AG09309 (cell line): ENCODE data around the gene TEAD2.

Experiments
- DNase-seq: peaks from one replicate; pipeline ENCODE4 v3.0.0-alpha.2; 2010; ENCODE audit warnings: low read depth
- H3K4me3 ChIP-seq: 2 replicates; pipeline ENCODE4 v1.5.1; 2011; ENCODE audit warnings: mild to moderate bottlenecking, low read depth, low read length, moderate library complexity; ENCODE audit not compliant: control insufficient read depth
- CTCF ChIP-seq: IDR thresholded peaks from 2 replicates; pipeline ENCODE4 v1.5.1; 2011; ENCODE audit warnings: mild to moderate bottlenecking, low read depth, low read length, inconsistent platforms; ENCODE audit not compliant: insufficient read depth, control insufficient read depth; ENCODE audit errors: missing control alignments

Gene TEAD2

GRCh38 chr19:49368711-49369358 lies 6.6 kb upstream of the TEAD2 start:
- H3K4me3 ChIP-seq: no peak overlapping the region
- DNase-seq: no peak
- TF ChIP-seq CTCF: no peak

- TF ChIP-seq CTCF: no peak
- no peak overlapping the region for H3K4me3 ChIP-seq
- no peak for DNase-seq
These were observed 3.9 kb upstream of the TEAD2 start for GRCh38 chr19:49366110-49366509.

- no peak for TF ChIP-seq CTCF
- H3K4me3 ChIP-seq: peak overlapping the region; percentile 71; the same call in 1 of the 2 replicates
- no peak for DNase-seq
These were observed 2.0 kb upstream of the TEAD2 start for GRCh38 chr19:49364083-49364737.

DNA sequence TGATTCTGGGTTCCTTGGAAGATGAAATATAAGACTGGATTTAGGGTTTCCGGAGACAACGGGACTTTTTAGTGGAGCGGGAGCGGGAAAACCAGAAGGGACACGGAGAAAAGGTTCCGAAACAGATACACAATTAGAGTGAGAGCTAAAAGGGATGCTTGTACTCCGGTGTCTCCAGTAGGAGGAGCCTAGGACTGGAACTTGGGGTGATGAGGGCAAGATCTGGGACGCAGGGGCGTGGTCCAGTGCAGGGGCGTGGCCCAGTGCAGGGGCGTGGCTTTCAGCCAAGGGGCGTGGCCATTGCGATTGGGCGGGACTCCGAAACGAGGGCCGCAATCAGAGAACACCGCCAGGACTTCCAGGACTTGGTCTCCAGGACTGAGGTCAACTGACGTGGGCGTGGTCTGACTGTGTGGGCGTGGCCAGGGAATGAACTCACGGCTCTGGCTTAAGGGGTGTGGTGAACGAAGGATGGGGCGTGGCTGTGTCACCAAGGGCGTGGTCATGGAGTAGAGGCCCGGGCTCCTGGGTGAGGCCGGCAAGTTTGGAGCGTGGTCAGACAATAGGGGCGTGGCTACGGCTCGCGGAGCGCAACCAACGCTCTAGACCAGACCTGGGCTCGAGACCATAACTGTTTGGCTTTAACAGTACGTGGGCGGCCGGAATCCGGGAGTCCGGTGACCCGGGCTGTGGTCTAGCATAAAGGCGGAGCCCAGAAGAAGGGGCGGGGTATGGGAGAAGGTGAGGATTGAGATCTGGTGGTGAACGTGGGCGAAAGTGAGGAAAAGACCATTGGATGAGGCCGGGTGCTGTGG lies 1.3 kb upstream of the TEAD2 start, which contains the start of gene DKKL1:
Gene DKKL1 (plus strand): TSS at position 610 of the 815 bp plus-strand sequence. CDS start 122 bp downstream, at position 732.
- H3K4me3 ChIP-seq: peak within 1 kb of the TSS; percentile 71
- DNase-seq: peak; percentile 68
- peak; percentile 29 for TF ChIP-seq CTCF

DNA sequence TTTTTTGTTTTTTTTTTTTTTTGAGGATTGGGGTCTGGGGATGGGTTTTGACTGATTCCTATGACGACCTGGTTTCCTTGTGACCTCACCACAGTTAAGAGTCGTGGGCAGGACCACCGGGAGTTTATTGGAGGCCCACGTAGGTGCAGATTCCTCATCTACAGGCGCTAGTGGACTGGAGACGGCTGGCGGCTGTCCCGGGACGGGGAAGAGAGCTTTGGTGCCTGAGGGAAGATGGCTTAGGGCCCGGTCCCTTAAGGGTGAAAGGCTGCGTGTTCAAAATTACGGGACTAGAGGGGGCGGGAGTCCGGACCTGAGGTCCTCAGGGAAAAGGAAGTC lies 682 bp upstream of the TEAD2 start:
- H3K4me3 ChIP-seq: peak overlapping the region; percentile 71
- no peak for TF ChIP-seq CTCF
- DNase-seq: no peak

- no peak for TF ChIP-seq CTCF
- H3K4me3 ChIP-seq: peak overlapping the region; percentile 71
- DNase-seq: peak; percentile 16
These were observed 673 bp downstream of the TEAD2 start for GRCh38 chr19:49361438-49362047.
